Measurements from ENCODE around the gene INHA.

GRCh38 chr2:219615894-219616293 lies 43.8 kb downstream of the INHA start:
- TF ChIP-seq EZH2 (optimal IDR thresholded peaks at IDR 0.05; ENCODE audit: low read depth, low read length) (no peak), CTCF (IDR thresholded peaks at IDR 0.05; ENCODE audit: low read length) (no peak), EZH2phosphoT487 (IDR thresholded peaks at IDR 0.05; ENCODE audit: low read length) (no peak)
